OCI-LY1 (cell line): ENCODE results near the gene CEP85L.

ENCODE experiments used
- H2AFZ ChIP-seq: fragments of 200-600 bp; sonication (generic), shearing (Covaris generic); 2 replicates; pipeline ENCODE4 v1.6.0; 2014; ENCODE audit warnings: antibody characterized with exemption, mild to moderate bottlenecking, low read length
- H3F3A ChIP-seq: fragments of 200-600 bp; sonication (generic), shearing (Covaris generic); 2 replicates; pipeline ENCODE4 v1.6.0; 2014; ENCODE audit warnings: mild to moderate bottlenecking, antibody characterized with exemption, low read length, moderate library complexity; ENCODE audit not compliant: insufficient read depth
- H3K27ac ChIP-seq: fragments of 200-600 bp; sonication (generic); 2 replicates; pipeline ENCODE4 v1.5.1; 2014; ENCODE audit warnings: low read length, mixed run types, mild to moderate bottlenecking, low read depth; ENCODE audit not compliant: poor library complexity, severe bottlenecking
- H3K27me3 ChIP-seq: fragments of 200-600 bp; sonication (generic); 2 replicates; pipeline ENCODE4 v1.6.0; 2014; ENCODE audit warnings: antibody characterized with exemption, mild to moderate bottlenecking, low read length, moderate library complexity; ENCODE audit not compliant: insufficient read depth
- H3K36me3 ChIP-seq: fragments of 200-600 bp; sonication (generic); 2 replicates; pipeline ENCODE4 v1.6.1; 2014; ENCODE audit warnings: mild to moderate bottlenecking, antibody characterized with exemption, low read length, moderate library complexity, mixed read lengths; ENCODE audit not compliant: insufficient read depth
- H3K4me1 ChIP-seq: fragments of 200-600 bp; sonication (generic); 2 replicates; pipeline ENCODE4 v1.5.1; 2014; ENCODE audit warnings: mild to moderate bottlenecking, low read length, moderate library complexity; ENCODE audit not compliant: insufficient read depth, severe bottlenecking
- H3K4me2 ChIP-seq: fragments of 200-600 bp; sonication (generic), shearing (Covaris generic); 2 replicates; pipeline ENCODE4 v1.6.1; 2014; ENCODE audit warnings: low read length
- H3K4me3 ChIP-seq: fragments of 200-600 bp; sonication (generic); 2 replicates; pipeline ENCODE4 v1.5.1; 2014; ENCODE audit warnings: low read length, low read depth, mild to moderate bottlenecking, mixed read lengths; ENCODE audit not compliant: poor library complexity, severe bottlenecking
- H3K79me2 ChIP-seq: fragments of 200-600 bp; shearing (Covaris generic); 2 replicates; pipeline ENCODE4 v1.6.1; 2016; ENCODE audit warnings: mixed run types, low read length, mixed read lengths; ENCODE audit not compliant: insufficient read depth
- H3K9ac ChIP-seq: fragments of 200-600 bp; sonication (generic), shearing (Covaris generic); 2 replicates; pipeline ENCODE4 v1.6.1; 2014; ENCODE audit warnings: mild to moderate bottlenecking, low read length, mixed read lengths
- H3K9me2 ChIP-seq: fragments of 200-600 bp; sonication (generic), shearing (Covaris generic); 2 replicates; pipeline ENCODE4 v1.6.1; 2014; ENCODE audit warnings: low read depth, mild to moderate bottlenecking, low read length, mixed read lengths
- H3K9me3 ChIP-seq: fragments of 200-600 bp; shearing (Covaris generic); 2 replicates; pipeline ENCODE4 v1.6.1; 2014; ENCODE audit warnings: low read length, mixed read lengths
- H4K20me1 ChIP-seq: fragments of 200-600 bp; sonication (generic), shearing (Covaris generic); 2 replicates; pipeline ENCODE4 v1.6.0; 2016; ENCODE audit warnings: mild to moderate bottlenecking, low read length; ENCODE audit not compliant: insufficient read depth
- EZH2 ChIP-seq: fragments of 200-600 bp; sonication (generic), shearing (Covaris generic); IDR thresholded peaks from 2 replicates; pipeline ENCODE4 v1.8.0; 2017; ENCODE audit warnings: borderline replicate concordance, mixed run types, mild to moderate bottlenecking, antibody characterized with exemption, low read length, moderate library complexity, mixed read lengths
- TF ChIP-seq, protein P1 (sequence below): fragments of 200-600 bp; sonication (generic), shearing (Covaris generic); IDR thresholded peaks from 2 replicates; pipeline ENCODE4 v1.5.1; 2017; ENCODE audit warnings: mild to moderate bottlenecking, antibody characterized with exemption, low read length, moderate library complexity, mixed read lengths

CEP85L gene

GRCh38 chr6:118674772-118675171 lies 23.4 kb upstream of the CEP85L start:
- no peaks in the 10 kb centered on the region for H3K4me1 ChIP-seq
- no peak overlapping the region for H2AFZ ChIP-seq
- no peak for TF ChIP-seq EZH2
- TF ChIP-seq, protein P1, sequence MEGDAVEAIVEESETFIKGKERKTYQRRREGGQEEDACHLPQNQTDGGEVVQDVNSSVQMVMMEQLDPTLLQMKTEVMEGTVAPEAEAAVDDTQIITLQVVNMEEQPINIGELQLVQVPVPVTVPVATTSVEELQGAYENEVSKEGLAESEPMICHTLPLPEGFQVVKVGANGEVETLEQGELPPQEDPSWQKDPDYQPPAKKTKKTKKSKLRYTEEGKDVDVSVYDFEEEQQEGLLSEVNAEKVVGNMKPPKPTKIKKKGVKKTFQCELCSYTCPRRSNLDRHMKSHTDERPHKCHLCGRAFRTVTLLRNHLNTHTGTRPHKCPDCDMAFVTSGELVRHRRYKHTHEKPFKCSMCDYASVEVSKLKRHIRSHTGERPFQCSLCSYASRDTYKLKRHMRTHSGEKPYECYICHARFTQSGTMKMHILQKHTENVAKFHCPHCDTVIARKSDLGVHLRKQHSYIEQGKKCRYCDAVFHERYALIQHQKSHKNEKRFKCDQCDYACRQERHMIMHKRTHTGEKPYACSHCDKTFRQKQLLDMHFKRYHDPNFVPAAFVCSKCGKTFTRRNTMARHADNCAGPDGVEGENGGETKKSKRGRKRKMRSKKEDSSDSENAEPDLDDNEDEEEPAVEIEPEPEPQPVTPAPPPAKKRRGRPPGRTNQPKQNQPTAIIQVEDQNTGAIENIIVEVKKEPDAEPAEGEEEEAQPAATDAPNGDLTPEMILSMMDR, result no peak
- H3K79me2 ChIP-seq, result no peaks in the 10 kb centered on the region
- H3F3A ChIP-seq, result no peaks in the 10 kb centered on the region
- H3K4me3 ChIP-seq, result no peak overlapping the region
- H3K27me3 ChIP-seq, result no peaks in the 10 kb centered on the region
- no peaks in the 10 kb centered on the region for H4K20me1 ChIP-seq
- H3K9me3 ChIP-seq, result no peaks in the 10 kb centered on the region
- H3K9me2 ChIP-seq, result no peaks in the 10 kb centered on the region
- no peak overlapping the region for H3K27ac ChIP-seq
- H3K36me3 ChIP-seq, result no peaks in the 10 kb centered on the region
- no peak overlapping the region for H3K9ac ChIP-seq
- H3K4me2 ChIP-seq, result no peak overlapping the region

DNA sequence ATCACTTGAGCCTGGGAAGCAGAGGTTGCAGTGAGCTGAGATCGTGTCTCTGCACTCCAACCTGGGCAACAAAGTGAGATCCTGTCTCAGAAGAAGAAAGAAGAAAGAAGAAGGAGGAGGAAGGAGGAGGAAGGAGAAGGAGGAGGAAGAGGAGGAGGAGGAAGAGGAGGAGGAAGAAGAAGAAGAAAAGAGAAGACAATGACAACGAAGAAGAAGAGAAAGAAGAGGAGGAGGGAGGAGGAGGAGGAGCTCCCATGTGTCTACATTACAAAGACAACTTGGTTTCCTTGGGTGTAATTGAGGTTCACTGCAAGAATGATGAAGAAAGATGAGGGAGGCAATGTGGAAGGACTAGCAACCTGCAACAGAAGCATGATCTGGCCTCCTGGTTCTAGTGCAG lies 21.3 kb upstream of the CEP85L start:
- Histone ChIP-seq H3K36me3 (no peaks in the 10 kb centered on the region), H3F3A (no peaks in the 10 kb centered on the region), H3K27ac (no peak overlapping the region), H3K4me3 (no peak overlapping the region), H3K9me2 (no peaks in the 10 kb centered on the region), H2AFZ (no peak overlapping the region), H3K9ac (no peak overlapping the region), H3K4me2 (no peak overlapping the region), H3K4me1 (no peaks in the 10 kb centered on the region), H3K27me3 (no peaks in the 10 kb centered on the region), H4K20me1 (no peaks in the 10 kb centered on the region), H3K9me3 (no peaks in the 10 kb centered on the region), H3K79me2 (no peaks in the 10 kb centered on the region)
- TF ChIP-seq, protein P1, result no peak
- TF ChIP-seq EZH2, result no peak

DNA sequence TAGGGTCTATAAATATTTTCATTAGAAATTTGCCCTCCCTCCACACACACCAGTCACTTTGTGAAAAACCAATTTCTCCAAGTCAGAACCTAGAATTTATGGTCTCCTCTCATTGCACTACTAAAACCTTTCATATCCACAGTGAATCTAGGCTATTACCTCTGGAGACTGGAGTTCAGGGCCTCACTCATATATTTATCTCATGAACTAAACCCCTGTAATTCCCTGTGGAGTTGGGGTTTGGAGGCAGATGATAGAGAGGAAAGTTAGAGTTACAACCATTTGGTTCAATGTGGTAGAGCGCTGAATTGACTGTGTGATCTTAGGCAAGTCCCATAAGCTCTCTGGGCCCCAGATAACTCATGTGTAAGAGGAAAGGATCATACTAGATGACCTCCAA lies 18.2 kb upstream of the CEP85L start:
- no peaks in the 10 kb centered on the region for H3K9me2 ChIP-seq
- no peak overlapping the region for H2AFZ ChIP-seq
- no peak overlapping the region for H3K4me2 ChIP-seq
- H3K27me3 ChIP-seq, result no peaks in the 10 kb centered on the region
- H3K4me1 ChIP-seq, result peaks cover 4% of the 10 kb centered on the region
- no peaks in the 10 kb centered on the region for H3F3A ChIP-seq
- H3K9ac ChIP-seq, result no peak overlapping the region
- H3K9me3 ChIP-seq, result no peaks in the 10 kb centered on the region
- no peaks in the 10 kb centered on the region for H3K36me3 ChIP-seq
- no peak overlapping the region for H3K4me3 ChIP-seq
- H3K27ac ChIP-seq, result no peak overlapping the region
- H4K20me1 ChIP-seq, result no peaks in the 10 kb centered on the region
- no peak for TF ChIP-seq EZH2
- TF ChIP-seq, protein P1, result no peak
- H3K79me2 ChIP-seq, result no peaks in the 10 kb centered on the region
